ENCODE data around the gene ATP8A1. TPM values are rescaled to one million over a fixed set of nuclear protein-coding genes. Genes with fewer than 3 reads are reported as not detected.

ATP8A1 gene
- total and polyA plus RNA-seq, 2 of the 8 experiments (the other 6 are each of a cell fraction or from before 2014, with no cell fraction given) = 3.7 to 14.9 TPM

- Histone ChIP-seq H3K36me3 (ENCODE audit: control insufficient read depth in 2 of 4, insufficient read depth in 4 of 4, low read length in 3 of 4) (no peaks in the 10 kb centered on the region; a peak in 1 of 8 replicates), H3K27ac (ENCODE audit: low read depth, low read length) (peak overlapping the region; percentile 57; the same call in 1 of the 2 replicates), H2BK20ac (ENCODE audit: low read length) (no peak overlapping the region), H3K56ac (replicated peaks; ENCODE audit: insufficient read length, low read depth, low read length) (no peak overlapping the region), H4K5ac (ENCODE audit: insufficient read length, low read depth, low read length) (peak overlapping the region; percentile 42), H3K4me2 (ENCODE audit: insufficient read depth in 1 of 2, low read depth in 2 of 2, low read length in 2 of 2) (peak overlapping the region; percentile 18 to 30), H3K23me2 (ENCODE audit: low read depth, low read length) (no peaks in the 10 kb centered on the region), H3K27me3 (replicated peaks in 1 of 4; ENCODE audit: control insufficient read depth in 3 of 4, extremely low read depth in 1 of 4, insufficient read depth in 3 of 4, low read length in 3 of 4) (peaks cover 0 to 3% (median 0%) of the 10 kb centered on the region in 4 experiments; a peak in 2 of 7 replicates), H4K8ac (ENCODE audit: extremely low read depth, insufficient read depth, low read length) (peak overlapping the region; percentile 90), H2AFZ (ENCODE audit: low read length) (no peak overlapping the region), H2BK15ac (ENCODE audit: low read length) (no peak overlapping the region), H2BK5ac (ENCODE audit: low read depth, low read length) (peak overlapping the region; percentile 21; the same call in 1 of the 2 replicates), H3K9me3 (ENCODE audit: insufficient read depth in 2 of 2, low read depth in 1 of 2, low read length in 1 of 2) (no peaks in the 10 kb centered on the region), H4K20me1 (replicated peaks in 1 of 2; ENCODE audit: control insufficient read depth in 1 of 2, insufficient read depth in 2 of 2, low read length in 2 of 2) (no peaks in the 10 kb centered on the region), H3K79me2 (ENCODE audit: control insufficient read depth in 1 of 2, insufficient read depth in 2 of 2, low read length in 2 of 2) (no peaks in the 10 kb centered on the region), H4K91ac (replicated peaks; ENCODE audit: insufficient read length, low read length) (no peak overlapping the region), H3K79me1 (ENCODE audit: low read depth, low read length) (no peaks in the 10 kb centered on the region), H3K9ac (replicated peaks in 1 of 4; ENCODE audit: extremely low read depth in 1 of 4, low read depth in 3 of 4, low read length in 3 of 4) (no peak overlapping the region), H3K23ac (ENCODE audit: insufficient read length) (no peak overlapping the region), H2BK12ac (ENCODE audit: low read depth, low read length) (no peak overlapping the region), H3K4ac (replicated peaks; ENCODE audit: insufficient read length, low read depth, low read length) (no peak overlapping the region), H3K4me1 (replicated peaks in 1 of 4; ENCODE audit: control insufficient read depth in 3 of 4, insufficient read depth in 4 of 4, low read length in 3 of 4) (peaks cover 5 to 23% (median 15%) of the 10 kb centered on the region in 4 experiments), H3K4me3 (ENCODE audit: extremely low read depth in 1 of 4, insufficient read depth in 2 of 4, low read depth in 3 of 4, low read length in 4 of 4) (peak overlapping the region in 1 of 4 experiments; percentile 16; a peak in 1 of 8 replicates), H2BK120ac (replicated peaks; ENCODE audit: low read depth, low read length) (peak overlapping the region; percentile 52), H3K14ac (ENCODE audit: insufficient read length) (no peak overlapping the region), H3K18ac (ENCODE audit: extremely low read depth, low read length) (peak overlapping the region; percentile 36; the same call in 1 of the 2 replicates), H2AK5ac (ENCODE audit: low read depth, low read length) (no peak overlapping the region)
- ChIA-PET POLR2A (ENCODE audit: partially characterized antibody) (no interaction called here), CTCF (ENCODE audit: partially characterized antibody) (interaction anchor here (0.6 to 1.9 kb wide), 5 partner anchors 9 to 94 kb away, joined by 3 to 6 read pairs (median 3); partner anchors contain the start of gene SHISA3)
- DNase-seq (ENCODE audit: low read depth in 1 of 2, low spot score in 2 of 2) (peak in 1 of 2 experiments; percentile 60), FAIRE-seq (peak; percentile 94)
- TF ChIP-seq NANOG (IDR thresholded peaks at IDR 0.05; ENCODE audit: insufficient read depth, low read depth, low read length, poor library complexity, severe bottlenecking) = peak; percentile 31
- peak; percentile 75; the same call in 1 of the 2 replicates for TF ChIP-seq POU5F1 (IDR thresholded peaks at IDR 0.05; ENCODE audit: low read depth, low read length)
- no peak for TF ChIP-seq SP1 (IDR thresholded peaks at IDR 0.05; ENCODE audit: low read depth, low read length)
- no peak for TF ChIP-seq PHF8 (conservative IDR thresholded peaks at IDR 0.05; ENCODE audit: low read depth, low read length)
- WGBS, 2 experiments (ENCODE audit: extremely low coverage in 1 of 2, insufficient coverage in 1 of 2, insufficient read length in 1 of 2, insufficient replicate concordance in 2 of 2, low coverage in 1 of 2, low lambda C conversion rate in 2 of 2, missing lambda C conversion rate in 1 of 2) = 42% methylated on average over 19 of the region's 19 CpGs; no CpG with 5 or more reads in 1 of the 2 experiments
These were observed 231.5 kb downstream of the ATP8A1 start for GRCh38 chr4:42425146-42426065.
